Measurements from ENCODE around the gene NTN4. TPM values are rescaled to one million over a fixed set of nuclear protein-coding genes. Genes with fewer than 3 reads are reported as not detected.

Gene NTN4
- polyA plus RNA-seq, 1 of the 3 experiments (the other 2 are of a cell fraction) = 0.08 TPM

DNA sequence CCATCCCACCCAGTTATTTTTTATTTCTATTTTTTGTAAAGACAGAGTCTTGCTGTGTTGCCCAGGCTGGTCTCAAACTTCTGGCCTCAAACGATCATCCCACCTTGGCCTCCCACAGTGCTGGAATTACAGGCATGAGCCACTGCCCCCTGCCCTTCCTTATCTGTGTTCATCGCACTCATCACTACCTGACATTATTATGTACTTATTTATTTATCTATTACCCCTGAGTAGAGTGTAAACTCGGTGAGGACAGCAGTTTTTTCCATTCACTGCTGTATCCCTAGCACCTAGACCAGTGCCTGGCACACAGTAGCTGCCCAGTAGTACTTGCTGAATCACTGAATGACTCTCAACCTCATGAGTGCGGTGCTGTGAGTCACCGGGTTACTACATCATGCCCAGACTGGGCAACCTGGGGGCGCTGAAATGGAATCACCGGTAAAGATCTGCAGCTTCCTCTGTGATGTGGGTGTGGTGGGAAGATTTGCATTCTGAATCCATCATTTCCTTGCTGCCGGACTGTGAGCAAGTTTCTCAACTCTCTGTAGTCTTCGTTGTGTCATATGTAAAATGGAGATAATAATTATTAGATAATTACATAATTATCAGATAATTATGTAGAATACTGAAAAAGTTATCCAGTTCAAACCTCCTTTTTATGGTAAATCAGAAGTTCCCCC lies 157.4 kb downstream of the NTN4 start:
- Histone ChIP-seq H3K9ac (no peak overlapping the region), H3K27me3 (ENCODE audit: insufficient read depth) (no peaks in the 10 kb centered on the region), H3K79me2 (ENCODE audit: insufficient read depth) (no peaks in the 10 kb centered on the region), H3K9me3 (no peaks in the 10 kb centered on the region), H3K36me3 (replicated peaks in 1 of 2; ENCODE audit: control insufficient read depth in 1 of 2, insufficient read depth in 2 of 2, low read length in 1 of 2) (no peaks in the 10 kb centered on the region), H3K27ac (ENCODE audit: low read depth in 2 of 2, low read length in 1 of 2) (no peak overlapping the region), H3K4me3 (ENCODE audit: low read depth in 2 of 2, low read length in 1 of 2) (no peak overlapping the region), H3F3A (replicated peaks; ENCODE audit: insufficient read depth) (no peaks in the 10 kb centered on the region), H4K20me1 (ENCODE audit: insufficient read depth) (no peaks in the 10 kb centered on the region), H3K9me2 (no peaks in the 10 kb centered on the region), H3K4me2 (no peak overlapping the region), H3K4me1 (ENCODE audit: control insufficient read depth in 1 of 2, insufficient read depth in 2 of 2, low read depth in 1 of 2, low read length in 1 of 2) (peaks cover 0 to 4% of the 10 kb centered on the region in 2 experiments; a peak in 1 of 4 replicates), H2AFZ (ENCODE audit: low read depth) (no peak overlapping the region)
- WGBS (ENCODE audit: low lambda C conversion rate) = 50% methylated on average over 9 of the region's 9 CpGs
- CTCF ChIA-PET = interaction anchor here (1.2 to 2.0 kb wide), 3 partner anchors 9 to 182 kb away, joined by 4 to 5 read pairs (median 5); no protein-coding TSS in a partner anchor
- POLR2A ChIA-PET = no interaction called here
- DNase-seq = no peak
- no peak for TF ChIP-seq CHD2 (IDR thresholded peaks at IDR 0.05; ENCODE audit: low read length, partially characterized antibody)
- TF ChIP-seq FOSL2 (IDR thresholded peaks at IDR 0.05; ENCODE audit: borderline replicate concordance, low read depth) = peak; percentile 25; the same call in 1 of the 2 replicates
- no peak for TF ChIP-seq FOXJ3 (CRISPR knock-in tag; IDR thresholded peaks at IDR 0.05)
- no peak for TF ChIP-seq TAF1 (IDR thresholded peaks at IDR 0.05; ENCODE audit: borderline replicate concordance, low read depth, low read length)

DNA sequence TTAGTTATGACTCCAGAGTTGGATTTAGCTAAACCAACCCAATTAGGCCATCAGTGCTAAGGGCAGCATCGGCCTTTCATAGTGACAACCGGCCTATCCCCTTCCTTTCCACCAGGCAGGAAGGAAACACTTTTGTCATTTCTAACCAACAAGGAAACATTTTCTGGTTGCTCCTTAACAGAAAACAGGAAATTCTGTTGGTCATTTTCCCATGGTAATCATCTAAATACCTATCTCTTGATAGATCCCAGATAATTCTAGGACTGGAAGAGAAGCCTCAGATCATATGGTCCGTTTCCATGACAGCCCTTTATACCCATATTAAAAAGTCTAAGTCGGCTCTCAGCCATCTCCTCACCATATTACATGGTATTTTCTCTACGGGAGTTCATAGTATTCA lies 160.1 kb downstream of the NTN4 start:
- ChIA-PET CTCF (no interaction called here), POLR2A (no interaction called here)
- no peaks in the 10 kb centered on the region for H3K36me3 ChIP-seq (replicated peaks in 1 of 2; ENCODE audit: control insufficient read depth in 1 of 2, insufficient read depth in 2 of 2, low read length in 1 of 2)
- H3K79me2 ChIP-seq (ENCODE audit: insufficient read depth) = no peaks in the 10 kb centered on the region
- no peaks in the 10 kb centered on the region for H3F3A ChIP-seq (replicated peaks; ENCODE audit: insufficient read depth)
- H3K4me1 ChIP-seq (ENCODE audit: control insufficient read depth in 1 of 2, insufficient read depth in 2 of 2, low read depth in 1 of 2, low read length in 1 of 2) = peaks cover 0 to 4% of the 10 kb centered on the region in 2 experiments; a peak in 1 of 4 replicates
- TF ChIP-seq, protein P1, sequence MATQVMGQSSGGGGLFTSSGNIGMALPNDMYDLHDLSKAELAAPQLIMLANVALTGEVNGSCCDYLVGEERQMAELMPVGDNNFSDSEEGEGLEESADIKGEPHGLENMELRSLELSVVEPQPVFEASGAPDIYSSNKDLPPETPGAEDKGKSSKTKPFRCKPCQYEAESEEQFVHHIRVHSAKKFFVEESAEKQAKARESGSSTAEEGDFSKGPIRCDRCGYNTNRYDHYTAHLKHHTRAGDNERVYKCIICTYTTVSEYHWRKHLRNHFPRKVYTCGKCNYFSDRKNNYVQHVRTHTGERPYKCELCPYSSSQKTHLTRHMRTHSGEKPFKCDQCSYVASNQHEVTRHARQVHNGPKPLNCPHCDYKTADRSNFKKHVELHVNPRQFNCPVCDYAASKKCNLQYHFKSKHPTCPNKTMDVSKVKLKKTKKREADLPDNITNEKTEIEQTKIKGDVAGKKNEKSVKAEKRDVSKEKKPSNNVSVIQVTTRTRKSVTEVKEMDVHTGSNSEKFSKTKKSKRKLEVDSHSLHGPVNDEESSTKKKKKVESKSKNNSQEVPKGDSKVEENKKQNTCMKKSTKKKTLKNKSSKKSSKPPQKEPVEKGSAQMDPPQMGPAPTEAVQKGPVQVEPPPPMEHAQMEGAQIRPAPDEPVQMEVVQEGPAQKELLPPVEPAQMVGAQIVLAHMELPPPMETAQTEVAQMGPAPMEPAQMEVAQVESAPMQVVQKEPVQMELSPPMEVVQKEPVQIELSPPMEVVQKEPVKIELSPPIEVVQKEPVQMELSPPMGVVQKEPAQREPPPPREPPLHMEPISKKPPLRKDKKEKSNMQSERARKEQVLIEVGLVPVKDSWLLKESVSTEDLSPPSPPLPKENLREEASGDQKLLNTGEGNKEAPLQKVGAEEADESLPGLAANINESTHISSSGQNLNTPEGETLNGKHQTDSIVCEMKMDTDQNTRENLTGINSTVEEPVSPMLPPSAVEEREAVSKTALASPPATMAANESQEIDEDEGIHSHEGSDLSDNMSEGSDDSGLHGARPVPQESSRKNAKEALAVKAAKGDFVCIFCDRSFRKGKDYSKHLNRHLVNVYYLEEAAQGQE (IDR thresholded peaks at IDR 0.05; ENCODE audit: low read depth, low read length) = no peak
- H3K27ac ChIP-seq (ENCODE audit: low read depth in 2 of 2, low read length in 1 of 2) = no peak overlapping the region
- no peaks in the 10 kb centered on the region for H4K20me1 ChIP-seq (ENCODE audit: insufficient read depth)
- H3K4me2 ChIP-seq = no peak overlapping the region
- WGBS (ENCODE audit: low lambda C conversion rate) = 55% methylated on average over 5 of the region's 5 CpGs
- no peaks in the 10 kb centered on the region for H3K27me3 ChIP-seq (ENCODE audit: insufficient read depth)
- no peaks in the 10 kb centered on the region for H3K9me3 ChIP-seq
- no peak for DNase-seq
- H3K9me2 ChIP-seq = no peaks in the 10 kb centered on the region
- no peak overlapping the region for H3K9ac ChIP-seq
- no peak overlapping the region for H2AFZ ChIP-seq (ENCODE audit: low read depth)
- H3K4me3 ChIP-seq (ENCODE audit: low read depth in 2 of 2, low read length in 1 of 2) = no peak overlapping the region

DNA sequence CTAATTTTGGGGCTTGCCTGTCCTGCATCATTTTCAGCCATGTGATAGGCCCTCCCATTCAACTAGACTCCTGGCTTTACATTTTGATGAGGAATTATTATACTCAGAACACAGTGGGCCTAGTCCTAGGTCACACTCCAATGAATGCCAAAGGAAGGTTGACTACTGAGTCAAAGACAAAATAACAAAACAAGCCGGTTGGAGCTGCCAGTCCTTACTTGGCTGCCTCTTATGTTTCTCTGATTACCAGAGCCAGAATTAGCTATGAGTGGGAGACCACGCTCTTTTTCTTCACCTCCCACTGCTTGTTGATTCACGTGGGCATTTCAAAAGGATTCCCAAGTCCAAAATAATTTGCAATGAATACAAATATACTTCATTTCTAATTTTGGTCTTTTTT lies 161.2 kb downstream of the NTN4 start:
- Histone ChIP-seq H3K4me3 (ENCODE audit: low read depth in 2 of 2, low read length in 1 of 2) (no peak overlapping the region), H3K9me3 (no peaks in the 10 kb centered on the region), H2AFZ (ENCODE audit: low read depth) (no peak overlapping the region), H3K4me2 (no peak overlapping the region), H3K79me2 (ENCODE audit: insufficient read depth) (no peaks in the 10 kb centered on the region), H3K27ac (ENCODE audit: low read depth in 2 of 2, low read length in 1 of 2) (no peak overlapping the region), H4K20me1 (ENCODE audit: insufficient read depth) (no peaks in the 10 kb centered on the region), H3K36me3 (replicated peaks in 1 of 2; ENCODE audit: control insufficient read depth in 1 of 2, insufficient read depth in 2 of 2, low read length in 1 of 2) (no peaks in the 10 kb centered on the region), H3K9me2 (no peaks in the 10 kb centered on the region), H3K4me1 (ENCODE audit: control insufficient read depth in 1 of 2, insufficient read depth in 2 of 2, low read depth in 1 of 2, low read length in 1 of 2) (peaks cover 0 to 4% of the 10 kb centered on the region in 2 experiments; a peak in 1 of 4 replicates), H3K27me3 (ENCODE audit: insufficient read depth) (no peaks in the 10 kb centered on the region), H3F3A (replicated peaks; ENCODE audit: insufficient read depth) (no peaks in the 10 kb centered on the region), H3K9ac (no peak overlapping the region)
- DNase-seq = no peak
- WGBS (ENCODE audit: low lambda C conversion rate) = 65% methylated on average over 3 of the region's 3 CpGs
- POLR2A ChIA-PET = no interaction called here
- CTCF ChIA-PET = interaction anchor here (1.0 to 1.1 kb wide), 2 partner anchors 185 to 333 kb away, joined by 3 read pairs; no protein-coding TSS in a partner anchor
- TF ChIP-seq CHD2 (IDR thresholded peaks at IDR 0.05; ENCODE audit: low read length, partially characterized antibody) = no peak
- TF ChIP-seq TAF1 (IDR thresholded peaks at IDR 0.05; ENCODE audit: borderline replicate concordance, low read depth, low read length) = no peak
- TF ChIP-seq RFX5 (IDR thresholded peaks at IDR 0.05; ENCODE audit: low read length) = no peak
- TF ChIP-seq JUND (IDR thresholded peaks at IDR 0.05) = no peak
- TF ChIP-seq, protein P2, sequence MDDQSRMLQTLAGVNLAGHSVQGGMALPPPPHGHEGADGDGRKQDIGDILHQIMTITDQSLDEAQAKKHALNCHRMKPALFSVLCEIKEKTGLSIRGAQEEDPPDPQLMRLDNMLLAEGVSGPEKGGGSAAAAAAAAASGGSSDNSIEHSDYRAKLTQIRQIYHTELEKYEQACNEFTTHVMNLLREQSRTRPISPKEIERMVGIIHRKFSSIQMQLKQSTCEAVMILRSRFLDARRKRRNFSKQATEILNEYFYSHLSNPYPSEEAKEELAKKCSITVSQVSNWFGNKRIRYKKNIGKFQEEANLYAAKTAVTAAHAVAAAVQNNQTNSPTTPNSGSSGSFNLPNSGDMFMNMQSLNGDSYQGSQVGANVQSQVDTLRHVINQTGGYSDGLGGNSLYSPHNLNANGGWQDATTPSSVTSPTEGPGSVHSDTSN (IDR thresholded peaks at IDR 0.05) = no peak
- TF ChIP-seq SMC3 (IDR thresholded peaks at IDR 0.05; ENCODE audit: low read depth, low read length) = no peak
- TF ChIP-seq, protein P3, sequence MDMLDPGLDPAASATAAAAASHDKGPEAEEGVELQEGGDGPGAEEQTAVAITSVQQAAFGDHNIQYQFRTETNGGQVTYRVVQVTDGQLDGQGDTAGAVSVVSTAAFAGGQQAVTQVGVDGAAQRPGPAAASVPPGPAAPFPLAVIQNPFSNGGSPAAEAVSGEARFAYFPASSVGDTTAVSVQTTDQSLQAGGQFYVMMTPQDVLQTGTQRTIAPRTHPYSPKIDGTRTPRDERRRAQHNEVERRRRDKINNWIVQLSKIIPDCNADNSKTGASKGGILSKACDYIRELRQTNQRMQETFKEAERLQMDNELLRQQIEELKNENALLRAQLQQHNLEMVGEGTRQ (IDR thresholded peaks at IDR 0.05; ENCODE audit: borderline replicate concordance, low read depth, low read length) = no peak
- no peak for TF ChIP-seq ELF1 (IDR thresholded peaks at IDR 0.05)
- no peak for TF ChIP-seq EP300 (IDR thresholded peaks at IDR 0.05; ENCODE audit: borderline replicate concordance in 1 of 2, low read depth in 1 of 2, low read length in 1 of 2)
- TF ChIP-seq TCF12 (IDR thresholded peaks at IDR 0.05) = no peak
- TF ChIP-seq MEF2A (IDR thresholded peaks at IDR 0.05; ENCODE audit: borderline replicate concordance, low read depth) = no peak
- no peak for TF ChIP-seq EZH2phosphoT487 (IDR thresholded peaks at IDR 0.05; ENCODE audit: borderline replicate concordance, low read depth)
- TF ChIP-seq GABPA (IDR thresholded peaks at IDR 0.05; ENCODE audit: low read depth) = no peak
